ENCODE results near the gene PLA2G7.

PLA2G7 gene

GRCh38 chr6:46690141-46690755 lies 44.9 kb downstream of the PLA2G7 start:
- in situ Hi-C loops (cut with MboI; ENCODE audit: low sequenced_read_pairs) = no loop called here

DNA sequence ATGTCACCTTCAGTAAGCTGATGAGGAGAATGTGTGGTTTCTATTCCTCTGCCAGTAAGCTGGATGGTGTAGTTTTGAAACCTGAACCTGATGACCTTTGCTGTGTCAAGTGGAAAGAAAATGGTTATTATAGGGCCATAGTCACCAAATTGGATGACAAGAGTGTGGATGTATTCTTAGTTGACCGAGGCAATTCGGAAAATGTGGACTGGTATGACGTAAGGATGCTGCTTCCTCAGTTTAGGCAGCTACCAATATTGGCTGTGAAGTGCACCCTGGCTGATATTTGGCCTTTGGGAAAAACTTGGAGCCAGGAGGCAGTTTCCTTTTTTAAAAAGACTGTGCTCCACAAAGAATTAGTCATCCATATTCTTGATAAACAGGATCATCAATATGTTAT lies 45.5 kb downstream of the PLA2G7 start:
- in situ Hi-C loops (cut with MboI; ENCODE audit: low sequenced_read_pairs) = no loop called here

GRCh38 chr6:46688966-46689335 lies 46.2 kb downstream of the PLA2G7 start:
- in situ Hi-C loops (cut with MboI; ENCODE audit: low sequenced_read_pairs) = no loop called here

GRCh38 chr6:46688117-46688965 lies 46.8 kb downstream of the PLA2G7 start:
- in situ Hi-C loops (cut with MboI; ENCODE audit: low sequenced_read_pairs) = no loop called here

DNA sequence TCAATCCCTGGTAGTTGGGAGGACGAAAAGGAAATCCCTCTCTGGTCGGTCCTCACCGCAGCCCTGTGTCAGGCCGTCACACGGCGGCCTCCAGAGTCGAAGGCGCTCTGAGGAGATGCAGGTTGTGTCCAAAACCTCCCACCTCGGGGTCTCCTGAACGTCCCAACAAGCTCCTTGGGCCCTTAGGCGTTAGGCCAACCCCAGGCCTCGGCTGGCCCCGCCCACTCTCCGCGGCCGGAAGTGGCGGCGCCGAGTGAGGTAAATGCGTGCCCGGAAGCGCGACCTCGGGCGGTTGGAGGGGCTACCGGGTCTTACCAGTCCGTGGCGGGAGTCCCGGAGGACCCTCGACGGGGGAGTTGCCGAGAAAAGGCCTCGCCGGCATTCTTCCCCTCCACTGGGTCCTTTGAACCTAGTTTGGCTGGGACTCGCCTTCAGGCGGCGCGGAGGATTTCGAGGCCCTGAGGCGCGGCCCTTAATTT lies 47.5 kb downstream of the PLA2G7 start, which contains the start of gene TDRD6:
TDRD6 (plus strand) TSS at position 267 of the 479 bp plus-strand sequence. CDS start 244 bp downstream, outside the sequence.
- in situ Hi-C loops (cut with MboI; ENCODE audit: low sequenced_read_pairs) = no loop called here

GRCh38 chr6:46684771-46685170 lies 50.4 kb downstream of the PLA2G7 start:
- in situ Hi-C loops (cut with MboI; ENCODE audit: low sequenced_read_pairs) = no loop called here

- in situ Hi-C loops (cut with MboI; ENCODE audit: low sequenced_read_pairs) = no loop called here
Measured at GRCh38 chr6:46677314-46677654, 57.9 kb downstream of the PLA2G7 start.

DNA sequence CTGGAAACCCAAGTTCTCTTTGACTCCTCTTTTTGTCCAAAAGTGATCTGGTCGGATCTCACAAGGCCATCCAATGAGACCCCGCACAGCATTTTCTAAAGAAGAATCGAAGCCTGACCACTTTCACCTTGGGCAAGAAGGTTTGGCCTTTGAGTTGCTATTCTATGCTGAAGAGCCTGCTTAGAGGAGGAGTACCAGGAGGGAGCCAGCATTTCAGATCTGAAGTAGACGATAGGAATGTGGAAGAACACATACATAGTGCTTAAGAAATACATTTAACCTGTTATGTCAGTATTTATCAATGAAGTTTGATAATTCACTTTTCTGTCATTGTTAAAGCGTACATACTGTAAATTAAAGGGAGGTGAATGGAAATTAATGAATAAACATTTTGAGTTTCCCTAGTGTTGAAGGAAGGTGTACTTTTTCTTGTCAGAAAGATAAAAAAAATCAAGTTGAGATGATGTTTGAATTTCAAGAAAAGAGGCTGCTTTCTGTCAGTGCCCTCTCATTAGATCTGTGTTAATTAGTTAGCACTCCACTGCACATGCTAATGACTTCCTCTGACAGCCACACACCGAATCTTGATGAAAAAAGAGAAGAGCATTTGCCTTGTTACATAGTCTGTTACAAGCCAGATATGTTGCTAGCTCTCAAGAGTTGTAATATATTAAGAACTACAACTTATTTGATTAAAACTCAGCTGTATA lies 58.4 kb downstream of the PLA2G7 start:
- in situ Hi-C loops (cut with MboI; ENCODE audit: low sequenced_read_pairs) = no loop called here

GRCh38 chr6:46674410-46674809 lies 60.8 kb downstream of the PLA2G7 start:
- in situ Hi-C loops (cut with MboI; ENCODE audit: low sequenced_read_pairs) = no loop called here

- in situ Hi-C loops (cut with MboI; ENCODE audit: low sequenced_read_pairs) = no loop called here
Measured at GRCh38 chr6:46667377-46667776, 67.8 kb downstream of the PLA2G7 start.

- in situ Hi-C loops (cut with MboI; ENCODE audit: low sequenced_read_pairs) = no loop called here
Measured at GRCh38 chr6:46661483-46661882, 73.7 kb downstream of the PLA2G7 start.

DNA sequence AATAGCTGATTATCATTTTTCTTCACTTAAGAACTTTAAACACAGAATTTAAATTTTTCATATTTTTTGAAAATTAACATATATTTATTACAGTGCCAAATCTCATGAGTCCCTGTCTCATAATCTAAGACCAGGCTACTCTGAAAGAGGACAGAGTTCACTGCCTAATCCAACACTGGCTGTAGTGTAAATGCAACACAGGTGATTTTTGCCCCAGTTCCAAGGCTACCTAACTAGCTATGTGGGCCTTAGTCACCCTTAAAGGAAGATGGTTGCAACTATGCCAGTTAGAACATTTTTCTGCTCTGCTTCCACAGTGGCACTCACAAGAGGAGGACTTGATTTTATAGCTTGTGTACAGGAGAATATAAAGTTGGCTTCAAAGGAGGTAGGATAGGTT lies 77.5 kb downstream of the PLA2G7 start:
- in situ Hi-C loops (cut with MboI; ENCODE audit: low sequenced_read_pairs) = no loop called here

- in situ Hi-C loops (cut with MboI; ENCODE audit: low sequenced_read_pairs) = no loop called here
Measured at GRCh38 chr6:46655803-46656202, 79.4 kb downstream of the PLA2G7 start.

Data from HL-60/S4 (cell line).